CD4-positive, alpha-beta T cell treated with Interleukin-17A for 1 hour (primary cell): ENCODE data around the gene SRBD1.

Source experiments
- DNase-seq: peaks from one replicate; pipeline ENCODE4 v3.0.0-alpha.2; 2020

The SRBD1 gene

GRCh38 chr2:45543257-45543656 is 67.8 kb downstream of the SRBD1 start:
- no peak for DNase-seq

DNA sequence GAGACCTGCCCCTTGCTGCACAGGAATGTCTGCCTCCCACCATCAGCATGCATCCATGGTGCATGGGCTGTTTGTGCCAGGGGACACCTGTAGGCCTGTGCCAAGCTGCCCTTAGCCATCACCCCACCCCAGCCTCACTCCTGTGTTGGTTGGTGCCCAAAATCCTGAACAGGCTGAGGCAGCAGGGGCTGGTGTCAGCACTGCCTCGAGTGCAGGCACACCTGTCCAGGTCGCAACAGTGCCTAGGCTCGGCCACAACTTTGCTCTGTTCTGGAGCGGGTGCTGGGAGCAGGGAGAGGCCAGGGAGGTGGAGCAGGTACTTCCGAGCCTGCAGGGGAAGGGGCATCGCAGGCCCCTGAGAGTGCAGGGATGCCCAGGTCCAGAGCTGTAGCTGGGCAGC is 69.1 kb downstream of the SRBD1 start:
- DNase-seq: no peak

DNA sequence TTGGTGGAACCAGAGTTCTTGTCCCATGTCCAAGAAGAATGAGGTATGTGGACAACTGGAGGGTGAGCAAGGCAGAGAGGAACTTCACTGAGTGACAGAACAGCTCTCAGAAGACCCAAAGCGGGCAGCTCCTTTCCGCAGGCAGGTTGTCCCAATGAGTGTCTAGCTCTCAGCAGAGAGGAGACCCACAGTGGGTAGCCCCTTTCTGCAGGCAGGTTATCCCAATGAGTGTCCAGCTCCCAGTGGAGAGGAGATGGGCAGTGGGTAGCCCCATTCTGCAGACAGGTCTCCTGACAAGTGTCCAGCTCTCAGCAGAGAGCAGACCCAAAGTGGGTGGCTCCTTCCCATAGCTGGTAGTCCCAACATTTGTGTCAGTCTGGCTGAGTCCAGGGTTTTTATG is 69.6 kb downstream of the SRBD1 start:
- no peak for DNase-seq

GRCh38 chr2:45540942-45541341 is 70.1 kb downstream of the SRBD1 start:
- DNase-seq: no peak

GRCh38 chr2:45533771-45534170 is 77.3 kb downstream of the SRBD1 start:
- no peak for DNase-seq

DNA sequence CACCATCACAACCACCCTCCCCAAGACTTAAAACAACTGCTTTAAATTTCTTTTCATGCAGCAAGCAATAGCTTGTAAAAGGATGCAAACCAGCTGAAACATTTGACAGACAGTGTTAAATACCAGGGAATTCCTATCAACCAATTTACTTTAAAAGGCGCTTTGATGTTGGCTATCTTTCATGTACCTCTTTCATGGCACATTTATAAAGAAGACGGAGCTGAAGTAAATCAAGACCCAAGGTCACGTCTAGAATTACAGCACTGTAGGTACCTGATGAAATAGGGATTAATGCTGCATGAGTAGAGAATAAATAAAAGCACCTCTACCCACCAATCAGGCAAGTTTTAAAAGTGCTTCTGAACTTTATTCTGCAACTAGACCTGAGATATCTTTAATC is 78.9 kb downstream of the SRBD1 start:
- DNase-seq: no peak

DNA sequence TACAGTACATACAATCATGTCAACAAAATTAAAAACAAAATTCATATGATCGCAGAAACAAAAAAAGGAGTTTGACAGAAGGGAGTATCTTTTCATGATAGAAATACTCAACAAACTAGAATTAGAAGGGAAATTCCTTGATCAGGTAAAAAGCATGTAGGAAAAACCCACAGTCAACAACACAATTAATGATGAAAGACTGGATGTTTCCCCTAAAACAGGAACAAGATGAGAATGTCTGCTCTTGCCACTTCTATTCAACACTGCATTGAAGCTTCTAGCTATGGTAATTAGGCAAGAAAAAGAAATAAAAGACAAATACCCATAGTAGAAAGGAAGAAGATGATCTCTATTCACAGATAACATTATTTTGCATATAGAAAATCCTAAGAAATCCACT is 87.1 kb downstream of the SRBD1 start:
- no peak for DNase-seq

DNA sequence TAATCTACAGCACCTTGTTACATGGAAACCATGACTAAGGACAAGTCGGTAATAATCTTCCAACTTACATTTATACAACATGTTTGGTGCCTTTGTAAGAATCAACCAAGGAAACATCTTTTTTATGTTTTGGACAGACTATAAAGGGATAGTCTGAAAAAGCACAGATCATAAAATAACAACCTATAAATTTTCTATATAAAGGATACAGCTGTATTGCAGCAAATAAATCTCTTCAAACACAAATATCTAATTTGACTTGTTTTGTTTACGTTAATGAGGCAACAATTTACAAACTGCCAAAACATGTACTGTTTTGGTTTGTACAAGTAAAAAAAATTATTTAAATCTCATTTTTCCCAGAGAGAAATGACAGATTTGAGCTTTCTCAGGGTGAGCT is 92.5 kb downstream of the SRBD1 start:
- DNase-seq: no peak

GRCh38 chr2:45510701-45511420 is 100.2 kb downstream of the SRBD1 start:
- DNase-seq: no peak

DNA sequence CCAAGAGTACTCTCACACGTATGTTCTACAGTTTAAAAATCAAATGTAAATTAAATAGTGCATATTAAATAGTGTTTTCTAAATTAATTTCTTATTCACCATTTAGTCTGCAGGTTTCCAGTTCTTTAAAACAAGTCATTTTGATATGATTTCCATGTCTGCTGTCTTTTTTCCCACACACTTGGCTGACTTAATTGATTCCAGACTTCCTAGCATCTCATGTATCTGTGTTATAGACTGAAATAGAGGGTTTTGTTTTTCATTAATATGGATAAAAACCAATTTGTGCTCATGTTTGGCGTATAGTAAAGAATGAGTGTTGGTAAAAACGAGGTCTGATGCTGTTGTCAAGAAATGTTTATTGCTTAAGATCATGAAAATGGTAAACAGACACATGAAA is 104.3 kb downstream of the SRBD1 start:
- DNase-seq: no peak

- no peak for DNase-seq
Measured at GRCh38 chr2:45505138-45505537, 105.9 kb downstream of the SRBD1 start.

DNA sequence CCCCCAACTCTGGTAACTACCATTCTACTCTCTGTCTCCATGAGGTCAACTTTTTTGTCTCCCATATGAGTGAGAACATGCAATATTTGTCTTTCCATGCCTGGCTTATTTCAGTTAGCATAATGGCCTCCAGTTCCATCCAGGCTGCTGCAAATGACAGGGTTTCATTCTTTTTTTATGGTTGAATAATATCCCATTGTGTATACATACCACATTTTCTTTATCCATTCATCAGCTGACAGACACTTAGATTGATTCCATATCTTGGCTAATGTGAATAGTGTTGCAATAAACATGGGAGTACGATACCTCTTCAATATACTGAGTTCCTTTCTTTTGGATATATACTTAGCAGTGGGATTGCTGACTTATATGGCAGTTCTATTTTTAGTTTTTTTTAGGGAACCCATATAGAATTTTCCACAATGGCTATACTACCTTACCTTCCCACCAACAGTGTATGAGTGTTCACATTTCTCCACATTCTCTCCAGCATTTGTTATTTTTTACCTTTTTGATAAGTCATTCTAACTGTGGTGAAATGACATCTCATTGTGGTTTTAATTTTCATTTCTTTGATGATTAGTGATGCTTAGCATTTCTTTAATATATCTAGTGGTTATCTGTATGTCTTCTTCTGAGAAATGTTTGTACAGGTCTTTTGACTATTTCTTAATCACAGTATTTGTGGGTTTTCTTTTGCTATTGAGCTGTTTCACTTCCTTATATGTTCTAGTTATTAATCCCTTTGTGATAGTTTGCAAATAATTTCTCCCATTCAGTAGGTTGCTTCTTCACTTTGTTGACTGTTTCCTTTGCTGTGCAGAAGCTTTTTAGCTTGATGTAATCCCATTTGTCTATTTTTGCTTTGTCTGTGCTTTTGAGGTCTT is 112.2 kb downstream of the SRBD1 start:
- no peak for DNase-seq

GRCh38 chr2:45497355-45497754 is 113.7 kb downstream of the SRBD1 start:
- no peak for DNase-seq

DNA sequence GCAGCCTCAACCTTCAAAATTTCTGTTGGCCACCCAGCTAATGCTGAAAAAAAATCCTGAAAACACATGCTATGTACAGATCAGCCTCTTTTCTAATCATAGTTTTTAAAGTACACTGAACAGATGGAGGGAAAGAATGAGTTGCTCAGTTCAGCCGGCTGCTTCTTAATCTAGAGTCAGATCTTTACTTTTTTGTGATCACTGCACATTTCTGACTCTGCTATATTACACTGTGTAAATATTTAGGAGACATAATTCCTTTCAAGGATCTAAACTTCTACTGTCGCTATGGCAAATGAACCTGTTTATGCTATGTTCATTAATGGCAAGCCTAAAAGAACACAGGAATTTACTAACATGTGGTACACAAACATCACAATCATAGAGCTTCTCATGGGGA is 114.2 kb downstream of the SRBD1 start:
- no peak for DNase-seq

DNA sequence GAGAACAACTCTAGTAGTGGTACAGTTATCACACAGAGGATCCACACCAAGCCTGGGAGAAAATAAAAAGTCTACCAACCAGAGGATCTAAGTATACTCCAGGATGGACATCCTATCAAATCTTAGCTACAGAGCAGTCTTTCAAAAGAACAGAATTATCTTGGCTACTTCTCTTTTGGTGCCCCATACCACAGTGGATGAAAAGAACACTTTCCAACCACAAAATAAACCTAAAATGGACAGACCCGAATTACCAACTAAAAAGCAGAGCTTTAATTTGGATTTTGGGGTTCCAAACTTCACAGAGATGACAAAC is 116.1 kb downstream of the SRBD1 start:
- DNase-seq: no peak

DNA sequence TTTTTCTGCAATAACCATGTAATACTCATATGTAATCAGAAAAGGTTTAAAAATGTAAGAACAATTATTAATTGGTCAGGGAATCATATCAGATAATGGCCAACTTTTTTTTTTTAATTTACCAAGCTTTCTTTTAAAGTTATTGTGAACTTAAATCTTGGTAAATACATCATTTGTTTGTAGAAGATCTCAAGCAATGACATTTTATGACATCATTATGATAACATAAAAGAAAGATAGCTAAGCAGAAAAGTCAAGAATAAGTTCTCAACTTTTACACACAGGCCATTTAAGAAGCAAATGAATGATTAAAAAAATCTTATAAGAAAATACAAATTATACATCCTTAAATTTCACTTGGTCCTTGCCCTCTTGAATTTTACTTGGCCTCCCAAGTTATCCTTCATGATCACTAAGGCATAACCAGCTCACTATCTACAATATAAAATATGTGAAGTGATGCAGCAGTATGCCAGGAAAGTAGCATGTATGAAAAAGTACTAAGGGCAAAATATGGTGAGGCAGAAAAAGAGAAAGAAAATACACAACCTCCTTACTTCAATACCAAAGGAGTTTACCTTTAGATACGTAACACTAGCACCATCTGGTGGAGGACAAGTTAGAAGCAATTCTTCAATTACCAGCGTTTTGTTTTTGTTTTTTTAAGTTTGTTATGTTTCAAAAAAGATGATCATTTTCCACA is 116.6 kb downstream of the SRBD1 start:
- peak; percentile 54 for DNase-seq

- DNase-seq: no peak
Measured at GRCh38 chr2:45484965-45485364, 126.1 kb downstream of the SRBD1 start.

DNA sequence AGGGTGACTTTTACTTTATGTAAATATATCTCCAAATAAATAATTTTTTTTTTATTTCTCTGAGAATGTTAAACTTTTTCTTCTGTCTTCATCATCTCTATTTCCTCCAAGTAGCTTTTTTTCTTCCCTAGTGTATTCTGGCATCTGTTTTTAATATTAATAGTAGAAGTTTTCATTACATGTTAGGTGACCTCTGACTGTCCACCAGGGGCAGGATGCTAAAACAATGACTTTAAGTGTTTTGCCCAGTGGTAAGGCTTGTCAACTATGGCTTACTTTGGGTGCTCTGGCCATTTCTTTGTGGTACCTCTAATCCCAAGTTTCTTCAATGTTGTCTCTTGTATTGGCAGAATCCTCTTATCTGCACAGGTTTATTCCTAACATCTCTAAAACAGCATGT is 127.1 kb downstream of the SRBD1 start:
- DNase-seq: no peak

GRCh38 chr2:45477546-45477945 is 133.5 kb downstream of the SRBD1 start:
- no peak for DNase-seq

GRCh38 chr2:45470531-45470930 is 140.5 kb downstream of the SRBD1 start:
- DNase-seq: no peak

GRCh38 chr2:45469314-45470099 is 141.6 kb downstream of the SRBD1 start:
- no peak for DNase-seq

- no peak for DNase-seq
Measured at GRCh38 chr2:45468279-45468678, 142.8 kb downstream of the SRBD1 start.

DNA sequence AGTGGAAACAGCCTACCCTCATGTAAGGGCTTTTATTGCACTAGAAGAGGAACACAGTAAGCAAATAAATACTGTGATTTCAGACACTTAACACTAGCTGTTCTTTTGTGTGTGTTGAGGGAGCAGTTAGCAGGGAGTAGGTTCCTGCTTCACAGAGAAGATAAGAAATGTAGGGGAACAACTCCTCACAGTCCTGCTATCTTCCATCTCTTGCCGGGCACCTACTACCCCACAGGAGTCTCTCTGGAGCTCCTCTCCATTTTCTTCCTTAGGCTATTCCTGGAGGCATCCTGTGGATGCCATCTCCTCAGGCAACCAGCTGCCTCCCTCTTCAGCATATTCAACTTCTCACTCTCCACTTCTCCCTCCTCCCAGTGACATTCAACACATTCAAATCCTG is 145.0 kb downstream of the SRBD1 start:
- DNase-seq: no peak
